Measurements from ENCODE around the gene FHL1. TPM values are rescaled to one million over a fixed set of nuclear protein-coding genes. Genes with fewer than 3 reads are reported as not detected.

Gene FHL1
- total and polyA plus RNA-seq, 2 of the 4 experiments (the other 2 are of a cell fraction): 69.4 to 72.9 TPM

DNA sequence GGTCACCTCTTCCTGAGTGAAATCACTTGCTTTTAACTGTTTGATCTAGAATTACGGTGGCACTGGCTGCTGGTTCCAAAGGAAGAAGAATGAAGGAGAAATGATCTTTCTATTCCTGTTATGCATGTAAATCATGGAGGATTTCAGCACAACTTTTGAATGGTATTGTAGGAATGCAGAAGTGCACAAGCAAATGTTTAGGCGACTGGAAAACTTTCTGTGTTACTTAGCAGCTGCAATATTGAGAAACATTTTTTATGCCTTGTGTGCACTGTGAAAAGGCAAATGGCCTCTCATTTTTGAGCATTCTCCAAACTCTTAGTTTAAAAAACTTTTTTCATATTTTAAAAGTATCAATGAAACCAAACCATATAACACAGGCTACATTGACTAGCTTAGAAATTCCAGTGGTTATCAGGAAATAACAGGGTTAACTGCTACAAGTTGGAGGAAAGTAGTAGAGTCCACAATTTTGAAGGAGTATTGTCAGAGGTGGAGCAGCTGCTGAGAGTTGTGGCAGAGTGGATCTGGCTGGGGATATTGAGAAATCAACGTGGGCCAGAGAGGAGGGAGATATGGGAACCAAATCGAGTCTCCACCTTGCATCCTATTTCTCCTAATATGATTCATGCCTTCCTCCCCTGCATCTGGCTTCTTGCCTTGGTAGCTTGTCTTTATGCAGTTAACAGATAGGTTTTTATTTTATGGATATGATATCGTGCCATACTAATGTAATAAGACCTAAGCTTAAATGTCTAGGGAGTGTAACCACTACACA lies 32.0 kb upstream of the FHL1 start (continued):
- TF ChIP-seq RFX5 (IDR thresholded peaks at IDR 0.05; ENCODE audit: low read depth, low read length): no peak

DNA sequence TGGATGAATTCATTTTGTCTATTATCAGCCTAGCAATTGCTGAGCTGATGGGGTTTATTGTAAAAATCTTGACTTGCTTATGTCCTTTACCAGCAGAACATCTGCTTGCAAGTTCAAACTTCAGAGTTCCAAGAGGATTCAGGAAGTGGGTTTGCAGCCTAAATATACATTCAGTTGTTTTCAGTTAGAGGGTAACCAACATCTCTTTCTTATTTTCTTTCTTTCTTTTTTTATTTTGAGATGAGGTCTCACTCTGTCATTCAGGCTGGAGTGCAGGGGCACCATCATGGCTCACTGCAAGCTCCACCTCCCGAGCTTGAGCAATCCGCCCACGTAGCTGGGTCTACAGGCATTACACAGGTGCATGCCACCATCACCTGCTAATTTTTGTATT lies 31.4 kb upstream of the FHL1 start:
- Histone ChIP-seq H3K9ac (ENCODE audit: low read depth, low read length) (no peak overlapping the region), H2AK9ac (replicated peaks; ENCODE audit: low read depth, low read length, poor library complexity) (no peak overlapping the region), H2BK5ac (ENCODE audit: low read depth, low read length, poor library complexity, severe bottlenecking) (no peak overlapping the region), H3K56ac (ENCODE audit: extremely low read depth, insufficient read depth, low read length) (no peak overlapping the region; the same call in 1 of the 2 replicates), H3K18ac (ENCODE audit: low read depth, low read length) (no peak overlapping the region), H4K20me1 (ENCODE audit: insufficient read depth, low read length) (no peaks in the 10 kb centered on the region), H3K4me1 (ENCODE audit: control insufficient read depth, insufficient read depth, low read length) (peaks cover 2% of the 10 kb centered on the region; the same call in 1 of the 2 replicates), H4K8ac (ENCODE audit: low read depth in 2 of 2, low read length in 2 of 2) (no peak overlapping the region), H2BK120ac (ENCODE audit: low read depth, low read length) (no peak overlapping the region), H3K4me2 (ENCODE audit: low read depth, low read length) (no peak overlapping the region; the same call in 1 of the 2 replicates), H3K36me3 (ENCODE audit: control insufficient read depth, insufficient read depth, low read length) (no peaks in the 10 kb centered on the region), H4K91ac (ENCODE audit: insufficient read depth, low read depth, low read length) (no peak overlapping the region), H2AFZ (replicated peaks; ENCODE audit: low read length, poor library complexity) (no peak overlapping the region), H2BK15ac (ENCODE audit: low read depth, low read length) (no peak overlapping the region), H2AK5ac (ENCODE audit: low read depth, low read length) (no peak overlapping the region), H3K9me3 (ENCODE audit: control insufficient read depth, insufficient read depth, low read length) (no peaks in the 10 kb centered on the region), H3K27ac (ENCODE audit: insufficient read depth, low read length) (no peak overlapping the region; the same call in 1 of the 2 replicates), H3K27me3 (ENCODE audit: control insufficient read depth, insufficient read depth, low read length) (peaks cover 4% of the 10 kb centered on the region; the same call in 1 of the 2 replicates), H4K5ac (ENCODE audit: low read depth, low read length) (no peak overlapping the region), H2BK20ac (ENCODE audit: low read depth, low read length) (no peak overlapping the region), H3K23ac (ENCODE audit: low read depth, low read length) (no peak overlapping the region), H3K4me3 (ENCODE audit: insufficient read depth, low read depth, low read length) (no peak overlapping the region), H3K14ac (replicated peaks; ENCODE audit: low read depth, low read length) (no peak overlapping the region), H3K4ac (ENCODE audit: low read depth, low read length) (no peak overlapping the region), H3K9me1 (ENCODE audit: insufficient read depth, low read length) (no peaks in the 10 kb centered on the region), H3K79me1 (ENCODE audit: low read depth in 1 of 2, low read length in 2 of 2) (no peaks in the 10 kb centered on the region)
- in situ Hi-C loops (cut with MboI; ENCODE audit: low sequenced_read_pairs): no loop called here
- dilution Hi-C loops (cut with HindIII; ENCODE audit: low sequenced_read_pairs, unreplicated experiment): no loop called here
- POLR2A ChIA-PET (ENCODE audit: unreplicated experiment): no interaction called here
- ATAC-seq (ENCODE audit: low read depth): no peak
- WGBS, 2 experiments (ENCODE audit: extremely low coverage in 2 of 2, insufficient read length in 1 of 2): no CpG with 5 or more reads among the region's 3 CpGs
- CTCF ChIA-PET: no interaction called here
- intact Hi-C loops (cut with micrococcal nuclease): no loop called here
- no peak for DNase-seq
- BruUV-seq (replicated peaks): no TSS peak
- TF ChIP-seq CTCF (conservative IDR thresholded peaks at IDR 0.05; ENCODE audit: low read depth, low read length): no peak
- no peak for TF ChIP-seq USF2 (IDR thresholded peaks at IDR 0.05; ENCODE audit: low read depth, low read length)
- TF ChIP-seq MAZ (IDR thresholded peaks at IDR 0.05; ENCODE audit: borderline replicate concordance, low read depth, low read length): no peak
- TF ChIP-seq MXI1 (IDR thresholded peaks at IDR 0.05; ENCODE audit: borderline replicate concordance, low read depth, low read length): no peak
- TF ChIP-seq MAFK (IDR thresholded peaks at IDR 0.05; ENCODE audit: low read depth, low read length): no peak
- TF ChIP-seq NFE2L2 (IDR thresholded peaks at IDR 0.05; ENCODE audit: low read depth, low read length): no peak
- TF ChIP-seq CEBPB (IDR thresholded peaks at IDR 0.05; ENCODE audit: low read depth, low read length): no peak
- TF ChIP-seq FOS (IDR thresholded peaks at IDR 0.05; ENCODE audit: low read depth, low read length): no peak
- TF ChIP-seq BHLHE40 (IDR thresholded peaks at IDR 0.05; ENCODE audit: low read depth, low read length): no peak
- TF ChIP-seq SMC3 (IDR thresholded peaks at IDR 0.05; ENCODE audit: low read depth, low read length): no peak
- TF ChIP-seq RAD21 (IDR thresholded peaks at IDR 0.05; ENCODE audit: low read length): no peak
- no peak for TF ChIP-seq RCOR1 (IDR thresholded peaks at IDR 0.05; ENCODE audit: insufficient replicate concordance, low read length)
